Uterus (tissue), 4 donors: ENCODE data around the gene NEURL1B. TPM values are rescaled to one million over a fixed set of nuclear protein-coding genes. Genes with fewer than 3 reads are reported as not detected.

Experiments
- DNase-seq, 2 donors: peaks; one replicate each; pipeline ENCODE4 v3.0.0-alpha.2; 2019 to 2020
- H3K27ac ChIP-seq, 2 donors: fragments of 200-600 bp; sonication (generic); 1 replicate in 1 of 2; 2 replicates in 1 of 2; pipeline ENCODE4 v1.5.1; 2016 to 2018
- H3K27me3 ChIP-seq, 2 donors: fragments of 200-600 bp; sonication (generic); one replicate each; pipeline ENCODE4 v1.5.1; 2018 to 2019; ENCODE audit warnings: control low read depth in 1 of 2
- H3K36me3 ChIP-seq, 2 donors: fragments of 200-600 bp; sonication (generic); one replicate each; pipeline ENCODE4 v1.5.1; 2019; ENCODE audit warnings: control low read depth in 1 of 2
- H3K4me1 ChIP-seq, 2 donors: fragments of 200-600 bp; sonication (generic); one replicate each; pipeline ENCODE4 v1.5.1; 2018 to 2019; ENCODE audit warnings: control low read depth in 1 of 2
- H3K4me3 ChIP-seq, 2 donors: fragments of 200-600 bp; sonication (generic); 1 replicate in 1 of 2; 2 replicates in 1 of 2; pipeline ENCODE4 v1.5.1; 2018 to 2019; ENCODE audit warnings: mild to moderate bottlenecking in 1 of 2
- H3K9me3 ChIP-seq, 2 donors: fragments of 200-600 bp; sonication (generic); one replicate each; pipeline ENCODE4 v1.5.1; 2019; ENCODE audit warnings: control low read depth in 1 of 2
- POLR2A ChIP-seq, 2 donors: fragments of 450-650 bp; IDR thresholded peaks; one replicate each; pipeline ENCODE4 v1.6.1; 2016; ENCODE audit warnings: antibody characterized with exemption in 2 of 2, mild to moderate bottlenecking in 1 of 2, moderate library complexity in 1 of 2
- intact Hi-C: fragments of 100-400 bp; cut with DNase I; formaldehyde crosslinking; loops from one replicate; pipeline ENCODE4 v1.15.1; 2023; ENCODE audit warnings: low total_unique reads
- total RNA-seq, 4 donors: library from RNA; depleted of rRNA in 3 of 4; stranded (reverse); fragments of >200 nt in 3 of 4; gene quantifications; one replicate each; pipeline versions ENCODE4 v1.1.0 to v1.2.4, GENCODE V29; 2014 to 2023
- TF ChIP-seq, protein P1 (sequence below), 4 experiments: fragments of 200-600 bp in 2 of 4; fragments of 450-650 bp in 2 of 4; sonication (generic) in 2 of 4; IDR thresholded peaks; one replicate each; pipeline ENCODE4 v1.5.1; 2016 to 2019; ENCODE audit warnings: antibody characterized with exemption in 4 of 4, mild to moderate bottlenecking in 2 of 4, moderate library complexity in 1 of 4
- donor health status: DM: yes; HTN: yes; CAD: no.

Gene NEURL1B
- total RNA-seq, 4 donors from 2014 or later, result 51.1 to 136 (median 74.1) TPM

DNA sequence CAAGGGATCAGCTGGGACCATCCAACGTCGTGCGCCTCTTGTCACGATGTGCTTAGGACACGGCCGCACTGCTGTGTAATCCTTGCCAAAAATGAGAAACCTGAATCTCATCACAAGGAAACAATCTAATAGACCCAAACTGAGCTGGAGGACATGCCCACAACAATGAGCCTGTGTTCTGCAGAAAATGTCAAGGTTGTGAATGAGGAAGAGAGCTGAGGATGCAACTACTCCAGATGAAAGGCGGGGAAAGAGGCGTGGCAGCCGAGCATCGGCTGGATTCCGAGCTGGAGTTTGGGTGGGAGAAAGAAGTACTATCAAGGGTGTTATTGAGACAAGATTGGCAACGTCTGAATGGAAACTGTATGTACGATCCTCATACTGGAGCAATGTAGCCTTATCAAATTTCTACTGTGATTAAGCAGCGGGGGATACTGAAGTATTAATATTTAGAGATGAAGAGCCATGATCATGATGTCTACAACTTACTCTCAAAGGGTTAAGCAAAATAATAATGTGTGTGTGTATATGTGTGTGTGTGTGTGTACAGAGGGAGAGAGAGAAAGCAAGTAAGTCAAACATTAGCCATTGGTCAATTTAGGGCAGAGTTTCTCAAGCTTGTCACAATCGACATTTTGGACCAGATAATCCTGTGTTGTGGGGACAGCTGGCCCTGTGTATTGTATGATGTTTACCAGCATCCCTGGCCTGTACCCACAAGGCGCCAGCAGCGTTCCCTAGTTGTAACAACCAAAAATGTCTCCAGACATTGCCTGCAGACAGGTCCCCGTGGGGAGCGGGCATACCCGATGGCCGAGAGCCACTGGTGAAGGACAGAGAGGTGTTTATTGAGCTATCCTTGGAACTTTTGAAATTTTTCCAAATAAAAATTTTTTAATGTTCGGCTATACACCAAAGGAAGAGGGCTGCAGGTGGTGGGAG lies 83.5 kb downstream of the NEURL1B start:
- peaks cover 4 to 5% of the 10 kb centered on the region in 2 donors for H3K4me1 ChIP-seq
- intact Hi-C loops, result no loop called here
- H3K9me3 ChIP-seq, result no peaks in the 10 kb centered on the region
- DNase-seq, result no peak
- H3K4me3 ChIP-seq, result no peak overlapping the region
- H3K36me3 ChIP-seq, result no peaks in the 10 kb centered on the region
- TF ChIP-seq POLR2A (IDR thresholded peaks at IDR 0.05), result no peak
- TF ChIP-seq, protein P1, sequence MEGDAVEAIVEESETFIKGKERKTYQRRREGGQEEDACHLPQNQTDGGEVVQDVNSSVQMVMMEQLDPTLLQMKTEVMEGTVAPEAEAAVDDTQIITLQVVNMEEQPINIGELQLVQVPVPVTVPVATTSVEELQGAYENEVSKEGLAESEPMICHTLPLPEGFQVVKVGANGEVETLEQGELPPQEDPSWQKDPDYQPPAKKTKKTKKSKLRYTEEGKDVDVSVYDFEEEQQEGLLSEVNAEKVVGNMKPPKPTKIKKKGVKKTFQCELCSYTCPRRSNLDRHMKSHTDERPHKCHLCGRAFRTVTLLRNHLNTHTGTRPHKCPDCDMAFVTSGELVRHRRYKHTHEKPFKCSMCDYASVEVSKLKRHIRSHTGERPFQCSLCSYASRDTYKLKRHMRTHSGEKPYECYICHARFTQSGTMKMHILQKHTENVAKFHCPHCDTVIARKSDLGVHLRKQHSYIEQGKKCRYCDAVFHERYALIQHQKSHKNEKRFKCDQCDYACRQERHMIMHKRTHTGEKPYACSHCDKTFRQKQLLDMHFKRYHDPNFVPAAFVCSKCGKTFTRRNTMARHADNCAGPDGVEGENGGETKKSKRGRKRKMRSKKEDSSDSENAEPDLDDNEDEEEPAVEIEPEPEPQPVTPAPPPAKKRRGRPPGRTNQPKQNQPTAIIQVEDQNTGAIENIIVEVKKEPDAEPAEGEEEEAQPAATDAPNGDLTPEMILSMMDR (IDR thresholded peaks at IDR 0.05), result no peak
- no peak overlapping the region for H3K27ac ChIP-seq
- no peaks in the 10 kb centered on the region for H3K27me3 ChIP-seq

DNA sequence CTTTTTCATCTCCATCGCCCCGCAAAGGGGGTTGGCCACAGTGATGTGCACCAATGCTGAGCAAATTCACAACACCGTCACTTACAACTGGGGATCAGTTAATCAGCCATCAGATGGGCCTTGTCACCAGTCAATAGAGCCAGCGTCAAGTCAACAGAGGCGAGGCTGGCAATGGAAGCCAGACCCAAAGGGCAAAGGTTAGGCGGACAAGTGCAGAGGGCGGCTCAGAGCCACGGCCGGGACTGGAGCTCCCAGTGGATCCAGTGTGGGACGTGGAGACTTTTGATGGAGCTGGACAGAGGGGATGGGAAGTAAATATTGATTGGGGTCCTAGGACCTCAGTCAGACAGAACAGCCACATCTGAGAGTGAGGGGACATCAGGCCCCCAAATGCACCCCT lies 84.2 kb downstream of the NEURL1B start:
- Histone ChIP-seq H3K4me3 (no peak overlapping the region), H3K9me3 (no peaks in the 10 kb centered on the region), H3K4me1 (peaks cover 4 to 5% of the 10 kb centered on the region in 2 donors), H3K27me3 (no peaks in the 10 kb centered on the region), H3K36me3 (no peaks in the 10 kb centered on the region), H3K27ac (no peak overlapping the region)
- no peak for DNase-seq
- intact Hi-C loops, result no loop called here
- no peak for TF ChIP-seq POLR2A (IDR thresholded peaks at IDR 0.05)
- TF ChIP-seq, protein P1 (IDR thresholded peaks at IDR 0.05), result no peak

DNA sequence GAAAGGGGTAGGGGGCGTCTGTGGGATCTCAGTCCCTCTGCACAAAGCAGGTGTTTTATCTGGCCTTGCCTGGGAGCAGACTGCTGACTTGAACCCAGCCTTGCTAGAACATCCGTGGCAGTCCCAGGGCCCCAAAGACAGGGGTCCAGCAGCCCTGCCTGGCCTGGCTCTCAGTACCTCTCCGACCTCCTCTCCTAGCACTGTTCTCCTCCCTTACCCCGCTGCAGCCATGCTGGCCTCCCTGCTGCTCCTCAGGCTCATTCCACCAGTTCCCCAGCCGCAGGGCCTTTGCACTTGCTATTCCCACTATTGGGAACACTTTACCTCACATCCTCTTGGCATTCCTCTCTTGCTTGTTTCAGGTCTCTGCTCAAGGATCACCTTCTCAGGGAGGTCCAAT lies 84.7 kb downstream of the NEURL1B start:
- Histone ChIP-seq H3K4me1 (peaks cover 4 to 5% of the 10 kb centered on the region in 2 donors), H3K27ac (no peak overlapping the region), H3K27me3 (no peaks in the 10 kb centered on the region), H3K4me3 (no peak overlapping the region), H3K36me3 (no peaks in the 10 kb centered on the region), H3K9me3 (no peaks in the 10 kb centered on the region)
- no peak for DNase-seq
- TF ChIP-seq, protein P1 (IDR thresholded peaks at IDR 0.05), result no peak
- no peak for TF ChIP-seq POLR2A (IDR thresholded peaks at IDR 0.05)
- intact Hi-C loops, result no loop called here

DNA sequence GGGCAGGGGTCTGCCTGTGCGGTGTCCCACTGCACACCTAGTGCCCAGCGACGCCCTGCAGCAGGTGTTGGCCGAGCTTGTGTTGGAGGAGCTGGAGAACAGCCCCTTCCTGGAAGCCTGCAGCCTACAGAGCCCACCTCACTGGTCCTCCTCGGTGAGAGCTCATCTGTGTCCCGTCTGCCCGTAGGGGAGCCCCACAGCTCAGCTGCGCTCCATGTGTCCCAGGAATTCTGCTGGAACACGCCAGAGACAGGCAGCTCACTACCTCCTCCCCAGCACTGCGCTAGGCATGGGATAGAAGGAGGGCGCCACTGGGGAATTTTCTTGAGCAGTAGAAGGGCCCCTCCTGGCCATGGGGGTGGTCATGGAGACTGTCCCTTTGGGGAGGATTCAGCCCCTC lies 85.9 kb downstream of the NEURL1B start:
- H3K9me3 ChIP-seq, result no peaks in the 10 kb centered on the region
- no peaks in the 10 kb centered on the region for H3K36me3 ChIP-seq
- intact Hi-C loops, result no loop called here
- peaks cover 4 to 5% of the 10 kb centered on the region in 2 donors for H3K4me1 ChIP-seq
- TF ChIP-seq, protein P1 (IDR thresholded peaks at IDR 0.05), result no peak
- no peak for TF ChIP-seq POLR2A (IDR thresholded peaks at IDR 0.05)
- no peak overlapping the region for H3K4me3 ChIP-seq
- DNase-seq, result no peak
- no peaks in the 10 kb centered on the region for H3K27me3 ChIP-seq
- no peak overlapping the region for H3K27ac ChIP-seq

DNA sequence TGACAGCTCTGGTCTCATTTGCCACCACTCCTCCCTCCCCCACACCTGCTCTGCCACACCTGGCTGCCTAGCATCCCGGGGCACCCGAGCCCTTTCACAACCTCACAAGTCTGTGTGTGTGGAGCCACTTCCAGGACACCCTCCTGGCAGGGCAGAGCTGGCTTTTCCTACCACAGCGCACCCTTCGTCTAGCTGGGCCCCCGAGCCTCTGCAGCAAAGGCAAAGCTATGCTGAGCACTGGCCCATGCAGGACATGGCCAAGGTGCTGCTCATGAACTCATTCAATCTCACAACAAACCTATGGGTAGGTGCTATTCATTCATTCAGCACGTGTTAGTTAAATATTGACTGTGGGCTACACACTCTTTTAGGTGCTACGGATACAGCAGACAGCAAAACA lies 86.5 kb downstream of the NEURL1B start:
- intact Hi-C loops, result no loop called here
- Histone ChIP-seq H3K4me3 (no peak overlapping the region), H3K4me1 (peaks cover 0 to under 1% of the 10 kb centered on the region in 2 donors), H3K27me3 (no peaks in the 10 kb centered on the region), H3K9me3 (no peaks in the 10 kb centered on the region), H3K36me3 (no peaks in the 10 kb centered on the region), H3K27ac (no peak overlapping the region)
- no peak for DNase-seq
- TF ChIP-seq, protein P1 (IDR thresholded peaks at IDR 0.05), result no peak
- TF ChIP-seq POLR2A (IDR thresholded peaks at IDR 0.05), result no peak
